ENCODE data around the gene UGT1A1. TPM values are rescaled to one million over a fixed set of nuclear protein-coding genes. Genes with fewer than 3 reads are reported as not detected.

UGT1A1 gene
- total RNA-seq, 1 experiment from 2014 or later, result not detected

DNA sequence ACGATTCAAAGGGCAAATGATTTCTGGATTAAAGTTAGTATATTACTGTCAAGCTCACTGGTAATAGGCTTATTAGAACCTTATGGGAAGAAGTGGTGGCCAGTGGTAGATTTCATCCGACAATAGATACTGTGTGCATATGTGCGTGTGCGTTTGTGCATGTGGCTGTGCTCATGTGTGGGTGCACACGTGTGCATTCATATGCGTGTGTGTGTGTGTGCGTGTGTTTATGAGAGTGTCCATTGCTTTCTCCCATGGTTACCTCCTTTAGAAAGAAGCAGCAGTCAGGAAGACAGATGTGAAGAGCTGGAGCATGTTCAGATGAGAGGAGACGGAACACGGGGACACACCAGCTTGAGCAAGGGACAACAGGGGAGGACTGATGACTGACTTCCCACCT, 9.2 kb downstream of the UGT1A1 start:
- no peak overlapping the region for H2AFZ ChIP-seq (ENCODE audit: low read depth, low read length, poor library complexity, severe bottlenecking)
- DNase-seq (ENCODE audit: low read depth, low spot score) (no peak), ATAC-seq (no peak)
- no peaks in the 10 kb centered on the region for H3K36me3 ChIP-seq (ENCODE audit: control insufficient read depth in 1 of 2, insufficient read depth in 2 of 2, low read length in 2 of 2)
- H3K79me2 ChIP-seq (ENCODE audit: insufficient read depth, low read length), result no peaks in the 10 kb centered on the region
- no peaks in the 10 kb centered on the region for H4K20me1 ChIP-seq (ENCODE audit: insufficient read depth)
- intact Hi-C loops (cut with micrococcal nuclease), result no loop called here
- peaks cover 3 to 7% of the 10 kb centered on the region in 2 experiments; a peak in 2 of 4 replicates for H3K4me1 ChIP-seq (ENCODE audit: control insufficient read depth in 1 of 2, insufficient read depth in 2 of 2, low read length in 2 of 2)
- no peak overlapping the region for H3K27ac ChIP-seq (ENCODE audit: low read depth, low read length)
- TF ChIP-seq POLR2AphosphoS5 (IDR thresholded peaks at IDR 0.05; ENCODE audit: low read depth, low read length) (no peak), ZFX (IDR thresholded peaks at IDR 0.05) (no peak), RAD21 (IDR thresholded peaks at IDR 0.05; ENCODE audit: low read depth) (no peak), EGR1 (IDR thresholded peaks at IDR 0.05; ENCODE audit: low read depth) (no peak), EZH2 (IDR thresholded peaks at IDR 0.05) (no peak), ELF1 (IDR thresholded peaks at IDR 0.05; ENCODE audit: borderline replicate concordance, low read depth) (no peak), POLR2A (IDR thresholded peaks at IDR 0.05; ENCODE audit: borderline replicate concordance, extremely low read depth, insufficient read depth, insufficient read length) (no peak), SRF (IDR thresholded peaks at IDR 0.05; ENCODE audit: low read depth) (no peak), YY1 (IDR thresholded peaks at IDR 0.05; ENCODE audit: extremely low read depth, insufficient replicate concordance, low read depth, low read length) (no peak), CBX3 (IDR thresholded peaks at IDR 0.05; ENCODE audit: low read depth) (no peak), FOSL1 (IDR thresholded peaks at IDR 0.05; ENCODE audit: low read depth) (no peak), EZH2phosphoT487 (IDR thresholded peaks at IDR 0.05; ENCODE audit: borderline replicate concordance) (no peak)
- TF ChIP-seq, protein P1, sequence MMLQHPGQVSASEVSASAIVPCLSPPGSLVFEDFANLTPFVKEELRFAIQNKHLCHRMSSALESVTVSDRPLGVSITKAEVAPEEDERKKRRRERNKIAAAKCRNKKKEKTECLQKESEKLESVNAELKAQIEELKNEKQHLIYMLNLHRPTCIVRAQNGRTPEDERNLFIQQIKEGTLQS (IDR thresholded peaks at IDR 0.05), result no peak
- TF ChIP-seq, protein P2, sequence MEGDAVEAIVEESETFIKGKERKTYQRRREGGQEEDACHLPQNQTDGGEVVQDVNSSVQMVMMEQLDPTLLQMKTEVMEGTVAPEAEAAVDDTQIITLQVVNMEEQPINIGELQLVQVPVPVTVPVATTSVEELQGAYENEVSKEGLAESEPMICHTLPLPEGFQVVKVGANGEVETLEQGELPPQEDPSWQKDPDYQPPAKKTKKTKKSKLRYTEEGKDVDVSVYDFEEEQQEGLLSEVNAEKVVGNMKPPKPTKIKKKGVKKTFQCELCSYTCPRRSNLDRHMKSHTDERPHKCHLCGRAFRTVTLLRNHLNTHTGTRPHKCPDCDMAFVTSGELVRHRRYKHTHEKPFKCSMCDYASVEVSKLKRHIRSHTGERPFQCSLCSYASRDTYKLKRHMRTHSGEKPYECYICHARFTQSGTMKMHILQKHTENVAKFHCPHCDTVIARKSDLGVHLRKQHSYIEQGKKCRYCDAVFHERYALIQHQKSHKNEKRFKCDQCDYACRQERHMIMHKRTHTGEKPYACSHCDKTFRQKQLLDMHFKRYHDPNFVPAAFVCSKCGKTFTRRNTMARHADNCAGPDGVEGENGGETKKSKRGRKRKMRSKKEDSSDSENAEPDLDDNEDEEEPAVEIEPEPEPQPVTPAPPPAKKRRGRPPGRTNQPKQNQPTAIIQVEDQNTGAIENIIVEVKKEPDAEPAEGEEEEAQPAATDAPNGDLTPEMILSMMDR (IDR thresholded peaks at IDR 0.05 in 2 of 3, conservative IDR thresholded peaks at IDR 0.05 in 1 of 3; ENCODE audit: borderline replicate concordance in 1 of 3, insufficient read depth in 1 of 3, low read depth in 2 of 3, low read length in 2 of 3), result no peak
- TF ChIP-seq, protein P3, sequence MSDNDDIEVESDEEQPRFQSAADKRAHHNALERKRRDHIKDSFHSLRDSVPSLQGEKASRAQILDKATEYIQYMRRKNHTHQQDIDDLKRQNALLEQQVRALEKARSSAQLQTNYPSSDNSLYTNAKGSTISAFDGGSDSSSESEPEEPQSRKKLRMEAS (IDR thresholded peaks at IDR 0.05), result no peak
- TF ChIP-seq, protein P4, sequence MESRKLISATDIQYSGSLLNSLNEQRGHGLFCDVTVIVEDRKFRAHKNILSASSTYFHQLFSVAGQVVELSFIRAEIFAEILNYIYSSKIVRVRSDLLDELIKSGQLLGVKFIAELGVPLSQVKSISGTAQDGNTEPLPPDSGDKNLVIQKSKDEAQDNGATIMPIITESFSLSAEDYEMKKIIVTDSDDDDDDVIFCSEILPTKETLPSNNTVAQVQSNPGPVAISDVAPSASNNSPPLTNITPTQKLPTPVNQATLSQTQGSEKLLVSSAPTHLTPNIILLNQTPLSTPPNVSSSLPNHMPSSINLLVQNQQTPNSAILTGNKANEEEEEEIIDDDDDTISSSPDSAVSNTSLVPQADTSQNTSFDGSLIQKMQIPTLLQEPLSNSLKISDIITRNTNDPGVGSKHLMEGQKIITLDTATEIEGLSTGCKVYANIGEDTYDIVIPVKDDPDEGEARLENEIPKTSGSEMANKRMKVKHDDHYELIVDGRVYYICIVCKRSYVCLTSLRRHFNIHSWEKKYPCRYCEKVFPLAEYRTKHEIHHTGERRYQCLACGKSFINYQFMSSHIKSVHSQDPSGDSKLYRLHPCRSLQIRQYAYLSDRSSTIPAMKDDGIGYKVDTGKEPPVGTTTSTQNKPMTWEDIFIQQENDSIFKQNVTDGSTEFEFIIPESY (IDR thresholded peaks at IDR 0.05; ENCODE audit: extremely low read depth, insufficient replicate concordance, low read length), result no peak
- no peaks in the 10 kb centered on the region for H3K27me3 ChIP-seq (ENCODE audit: insufficient read depth, low read length)
- no peak overlapping the region for H3K4me3 ChIP-seq (replicated peaks in 1 of 2; ENCODE audit: low read depth in 1 of 2, low read length in 2 of 2)
- RAD21 ChIA-PET (ENCODE audit: low non-redundant PET in 1 of 2, low total read pairs in 2 of 2, uncharacterized antibody in 2 of 2, unreplicated experiment in 2 of 2), result no interaction called here
- H3K4me2 ChIP-seq (ENCODE audit: low read length), result no peak overlapping the region
- BruUV-seq (replicated peaks), result no TSS peak
- CTCF ChIA-PET, result no interaction called here
- H3K9ac ChIP-seq (ENCODE audit: low read length), result no peak overlapping the region
- H3K9me3 ChIP-seq (ENCODE audit: control insufficient read depth in 1 of 2, insufficient read depth in 1 of 2, low read depth in 1 of 2, low read length in 2 of 2), result no peaks in the 10 kb centered on the region
- POLR2A ChIA-PET, result no interaction called here
- no peaks in the 10 kb centered on the region for H3K9me2 ChIP-seq (ENCODE audit: insufficient read depth)
